Ovary (tissue), 9 donors: ENCODE results near the gene DLG5. TPM values are rescaled to one million over a fixed set of nuclear protein-coding genes. Genes with fewer than 3 reads are reported as not detected.

Source experiments
- DNase-seq, 5 donors: peaks; one replicate each; pipeline ENCODE4 v3.0.0-alpha.2; 2019 to 2020
- H3K27ac ChIP-seq, 2 donors: fragments of 200-600 bp; one replicate each; pipeline versions ENCODE4 v1.5.1 to v1.8.0; 2019 to 2022
- H3K27me3 ChIP-seq: fragments of 200-600 bp; one replicate; pipeline ENCODE4 v1.8.0; 2022
- H3K36me3 ChIP-seq: fragments of 200-600 bp; sonication (generic); one replicate; pipeline ENCODE4 v1.5.1; 2019
- H3K4me1 ChIP-seq: one replicate; pipeline ENCODE4 v1.8.1; 2013; ENCODE audit warnings: mild to moderate bottlenecking, moderate library complexity; ENCODE audit not compliant: insufficient read depth
- H3K4me3 ChIP-seq: fragments of 200-600 bp; sonication (generic); one replicate; pipeline ENCODE4 v1.5.1; 2017
- H3K9me3 ChIP-seq, 2 donors: fragments of 200-600 bp in 1 of 2; sonication (generic) in 1 of 2; one replicate each; pipeline versions ENCODE4 v1.5.1 to v1.8.1; 2013 to 2019; ENCODE audit warnings: mild to moderate bottlenecking in 1 of 2, moderate library complexity in 1 of 2
- EP300 ChIP-seq: sonication (generic); formaldehyde crosslinking; IDR thresholded peaks from one replicate; pipeline ENCODE4 v1.6.1; 2017; ENCODE audit warnings: antibody characterized with exemption
- POLR2A ChIP-seq: fragments of 450-650 bp; IDR thresholded peaks from one replicate; pipeline ENCODE4 v1.6.1; 2017; ENCODE audit warnings: antibody characterized with exemption, mild to moderate bottlenecking, moderate library complexity
- WGBS, 3 donors: extraction: QIAGEN DNeasy Blood & Tissue Kit in 1 of 3; methylation state at CpG; one replicate each; pipeline versions ENCODE4 v1.1.5 to v1.1.7; 2013 to 2017; 5-methylcytosine and 5-hydroxymethylcytosine counted together
- intact Hi-C, 4 donors: fragments of 100-400 bp; cut with DNase I; formaldehyde crosslinking; loops; one replicate each; pipeline versions ENCODE4 v1.11.0 to v1.15.1; 2022 to 2023
- polyA plus RNA-seq, 2 donors: library from polyadenylated mRNA; stranded (reverse); fragments of 200-250 nt in 1 of 2; fragments of 350-450 nt in 1 of 2; fragmentation: Illumina TruSeq in 1 of 2; extraction: RNeasy Lipid Tissue Mini Kit (QIAGEN cat#74804) in 1 of 2; gene quantifications; one replicate each; pipeline ENCODE4 v1.2.3, GENCODE V29; 2013 to 2014
- total RNA-seq, 7 donors: library from RNA; depleted of rRNA in 2 of 7; stranded (reverse); fragments of >200 nt in 2 of 7; fragmentation: NEBNext Ultra II Directional in 3 of 7; extraction: Animal tissue kit (Norgen Biotek cat#: 25700) in 3 of 7; gene quantifications; one replicate each; pipeline versions ENCODE4 v1.1.0 to v1.2.4, GENCODE V29; 2016 to 2023
- TF ChIP-seq, protein P1 (sequence below), 3 donors: fragments of 450-650 bp in 2 of 3; fragments of 200-600 bp in 1 of 3; IDR thresholded peaks; one replicate each; pipeline versions ENCODE4 v1.5.1 to v1.8.0; 2016 to 2022; ENCODE audit warnings: antibody characterized with exemption in 3 of 3, mild to moderate bottlenecking in 1 of 3
- donor health status: DM: no; HTN: no; CAD: no; lungs with moderate emphysema.
- donor health status: DM: no; HTN: no; CAD: no.
- donor health status: Bipolar disorder and iron deficiency.
- donor health status: DM: yes; HTN: yes; CAD: no.
- donor health status: DM: no; HTN: no; CAD: no.
- donor health status: DM: yes; HTN: yes; CAD: no.

Gene DLG5
- total and polyA plus RNA-seq, 9 donors = 29.1 to 71.9 (median 42.8) TPM

DNA sequence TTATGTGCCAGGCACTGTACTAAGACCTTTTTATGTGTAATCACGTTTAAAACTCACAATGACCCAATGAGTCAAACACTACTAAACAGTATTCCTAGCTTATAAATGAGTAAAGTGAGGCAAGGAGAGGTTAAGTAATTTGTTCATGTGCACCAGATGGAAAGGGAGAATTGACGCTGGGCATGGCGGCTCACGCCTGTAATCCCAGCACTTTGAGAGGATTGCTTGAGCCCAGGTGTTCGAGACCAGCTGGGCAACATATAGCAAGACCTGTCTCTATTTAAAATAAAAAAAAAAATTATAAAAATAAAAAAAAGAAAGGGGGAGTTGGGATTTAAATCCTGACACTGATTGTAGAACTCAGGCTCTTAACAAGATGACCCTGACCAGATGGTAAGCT, 46.7 kb upstream of the DLG5 start:
- intact Hi-C loops = loop anchor here in 1 of 4 donors (10.0 kb wide), 2 partner anchors 48 to 128 kb away; partner anchors contain the start of gene DLG5
- no peak overlapping the region for H3K4me3 ChIP-seq
- TF ChIP-seq EP300 = no peak
- no peak for TF ChIP-seq POLR2A
- TF ChIP-seq, protein P1, sequence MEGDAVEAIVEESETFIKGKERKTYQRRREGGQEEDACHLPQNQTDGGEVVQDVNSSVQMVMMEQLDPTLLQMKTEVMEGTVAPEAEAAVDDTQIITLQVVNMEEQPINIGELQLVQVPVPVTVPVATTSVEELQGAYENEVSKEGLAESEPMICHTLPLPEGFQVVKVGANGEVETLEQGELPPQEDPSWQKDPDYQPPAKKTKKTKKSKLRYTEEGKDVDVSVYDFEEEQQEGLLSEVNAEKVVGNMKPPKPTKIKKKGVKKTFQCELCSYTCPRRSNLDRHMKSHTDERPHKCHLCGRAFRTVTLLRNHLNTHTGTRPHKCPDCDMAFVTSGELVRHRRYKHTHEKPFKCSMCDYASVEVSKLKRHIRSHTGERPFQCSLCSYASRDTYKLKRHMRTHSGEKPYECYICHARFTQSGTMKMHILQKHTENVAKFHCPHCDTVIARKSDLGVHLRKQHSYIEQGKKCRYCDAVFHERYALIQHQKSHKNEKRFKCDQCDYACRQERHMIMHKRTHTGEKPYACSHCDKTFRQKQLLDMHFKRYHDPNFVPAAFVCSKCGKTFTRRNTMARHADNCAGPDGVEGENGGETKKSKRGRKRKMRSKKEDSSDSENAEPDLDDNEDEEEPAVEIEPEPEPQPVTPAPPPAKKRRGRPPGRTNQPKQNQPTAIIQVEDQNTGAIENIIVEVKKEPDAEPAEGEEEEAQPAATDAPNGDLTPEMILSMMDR (IDR thresholded peaks at IDR 0.05) = no peak
- no peak overlapping the region for H3K27ac ChIP-seq
- H3K36me3 ChIP-seq = no peaks in the 10 kb centered on the region
- no peaks in the 10 kb centered on the region for H3K9me3 ChIP-seq
- 86 to 87% (median 87%) methylated on average over 5 of the region's 5 CpGs for WGBS, 3 donors
- no peak for DNase-seq
- H3K4me1 ChIP-seq = peaks cover 8% of the 10 kb centered on the region
- no peaks in the 10 kb centered on the region for H3K27me3 ChIP-seq

- Histone ChIP-seq H3K4me1 (peaks cover 4% of the 10 kb centered on the region), H3K4me3 (no peak overlapping the region), H3K36me3 (no peaks in the 10 kb centered on the region), H3K27me3 (no peaks in the 10 kb centered on the region), H3K9me3 (no peaks in the 10 kb centered on the region), H3K27ac (no peak overlapping the region)
- intact Hi-C loops = loop anchor here in 1 of 4 donors (10.0 kb wide), 2 partner anchors 47 to 127 kb away; partner anchors contain the start of gene DLG5
- 50 to 64% (median 59%) methylated on average over 5 of the region's 5 CpGs for WGBS, 3 donors
- TF ChIP-seq, protein P1 (IDR thresholded peaks at IDR 0.05) = no peak
- TF ChIP-seq POLR2A (no peak), EP300 (no peak)
- no peak for DNase-seq
Measured at GRCh38 chr10:77972148-77972547, 45.6 kb upstream of the DLG5 start.

GRCh38 chr10:77971804-77972144, 45.2 kb upstream of the DLG5 start:
- Histone ChIP-seq H3K4me3 (no peak overlapping the region), H3K27me3 (no peaks in the 10 kb centered on the region), H3K4me1 (peaks cover 4% of the 10 kb centered on the region), H3K36me3 (no peaks in the 10 kb centered on the region), H3K9me3 (no peaks in the 10 kb centered on the region), H3K27ac (peak overlapping the region in 1 of 2 donors; percentile 41)
- no peak for TF ChIP-seq POLR2A
- TF ChIP-seq, protein P1 (IDR thresholded peaks at IDR 0.05) = no peak
- TF ChIP-seq EP300 = no peak
- WGBS, 3 donors = 82 to 84% (median 82%) methylated on average over 3 of the region's 3 CpGs
- intact Hi-C loops = loop anchor here in 1 of 4 donors (10.0 kb wide), 2 partner anchors 47 to 127 kb away; partner anchors contain the start of gene DLG5
- no peak for DNase-seq

DNA sequence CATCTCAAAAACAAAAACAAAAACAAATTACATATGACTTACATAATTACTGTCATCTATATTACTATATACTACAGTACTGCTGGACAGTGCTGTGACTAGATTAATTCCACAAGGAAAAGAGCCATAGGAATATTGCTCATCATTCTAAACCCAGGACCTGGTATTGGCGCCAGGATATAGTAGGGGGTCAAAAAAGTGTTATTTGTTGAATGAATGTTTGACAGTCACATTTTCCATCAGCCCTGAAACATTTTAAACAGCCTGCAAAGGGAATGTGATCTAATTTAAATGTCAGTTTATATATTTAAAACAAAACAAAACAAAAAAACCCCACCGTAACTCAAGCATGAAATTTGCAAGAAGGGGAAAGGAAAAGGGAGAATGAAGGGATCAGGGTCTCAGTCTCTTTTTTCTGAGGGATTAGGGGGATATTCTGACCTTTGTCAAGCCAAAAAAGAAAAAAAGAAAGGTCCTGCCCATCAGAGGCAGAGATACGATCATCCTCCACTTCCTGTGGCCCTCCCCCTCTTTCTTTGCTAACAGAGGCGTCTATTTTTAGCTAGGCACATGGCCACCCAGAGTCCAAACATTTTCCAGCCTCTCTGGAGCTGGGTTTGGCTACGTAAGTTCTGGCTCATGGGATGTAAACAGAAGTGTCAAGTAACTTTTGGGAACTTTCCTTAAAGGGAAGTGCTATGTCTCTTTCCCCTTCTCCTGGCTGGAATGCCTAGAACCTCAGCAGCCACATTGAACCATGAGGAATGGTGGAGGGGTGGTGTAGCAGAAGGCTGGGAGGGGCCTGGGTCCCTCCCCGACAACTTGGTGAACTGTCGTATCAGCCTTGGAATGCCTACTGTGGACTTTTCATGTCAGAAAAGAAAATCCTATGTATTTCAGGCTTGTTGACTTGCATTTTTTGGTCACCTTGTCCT, 44.6 kb upstream of the DLG5 start:
- TF ChIP-seq EP300 (no peak), POLR2A (no peak)
- TF ChIP-seq, protein P1 (IDR thresholded peaks at IDR 0.05) = no peak
- 16 to 28% (median 18%) methylated on average over 7 of the region's 7 CpGs for WGBS, 3 donors
- Histone ChIP-seq H3K9me3 (no peaks in the 10 kb centered on the region), H3K36me3 (no peaks in the 10 kb centered on the region), H3K4me3 (no peak overlapping the region), H3K27ac (peak overlapping the region in 1 of 2 donors; percentile 41), H3K27me3 (no peaks in the 10 kb centered on the region), H3K4me1 (peaks cover 4% of the 10 kb centered on the region)
- intact Hi-C loops = loop anchor here in 1 of 4 donors (10.0 kb wide), 2 partner anchors 46 to 126 kb away; partner anchors contain the start of gene DLG5
- DNase-seq = peak; percentile 70 to 89 (median 80)
